HEK293 (cell line): Measurements from ENCODE around the gene PRCD.

ENCODE experiments used
- CTCF ChIA-PET: fragments of 350-600 bp; formaldehyde crosslinking; extraction: SDS; loops from one replicate; lab custom pipeline; 2021; ENCODE audit warnings: antibody characterized with exemption; lab: Yijun Ruan, JAX
- POLR2A ChIA-PET: fragments of 300-600 bp; formaldehyde crosslinking; extraction: SDS; loops from one replicate; lab custom pipeline; 2020; ENCODE audit warnings: antibody characterized with exemption, inconsistent platforms; lab: Yijun Ruan, JAX
- H3K27ac ChIP-seq: fragments of 200-500 bp; sonication (Bioruptor generic); 2 replicates; pipeline ENCODE4 v1.5.1; 2014; ENCODE audit warnings: low read depth, low read length, control low read depth, inconsistent platforms; ENCODE audit errors: extremely low read depth
- H3K36me3 ChIP-seq, 2 experiments: fragments of 200-500 bp in 1 of 2; sonication (Bioruptor generic) in 1 of 2; 1 replicate in 1 of 2; 2 replicates in 1 of 2; pipeline ENCODE4 v1.5.1; 2014 to 2017; ENCODE audit warnings: inconsistent platforms in 2 of 2, low read length in 2 of 2; ENCODE audit not compliant: control insufficient read depth in 2 of 2, insufficient read depth in 1 of 2
- H3K4me1 ChIP-seq: fragments of 200-500 bp; sonication (Bioruptor generic); 2 replicates; pipeline ENCODE4 v1.5.1; 2014; ENCODE audit warnings: mild to moderate bottlenecking, low read length, inconsistent platforms; ENCODE audit not compliant: control insufficient read depth, insufficient read depth
- H3K4me3 ChIP-seq: 2 replicates; pipeline ENCODE4 v1.5.1; 2011; ENCODE audit warnings: low read depth, mild to moderate bottlenecking, control low read depth, low read length, moderate library complexity
- H3K9me3 ChIP-seq: fragments of 200-500 bp; sonication (Bioruptor generic); 2 replicates; pipeline ENCODE4 v1.5.1; 2014; ENCODE audit warnings: low read depth, low read length, inconsistent platforms; ENCODE audit not compliant: control insufficient read depth, insufficient read depth
- PRDM1 ChIP-seq: fragments of 450-650 bp; formaldehyde crosslinking; IDR thresholded peaks from 2 replicates; pipeline ENCODE4; 2016; ENCODE audit warnings: missing biosample characterization, missing genetic modification characterization
- RBAK ChIP-seq: fragments of 450-650 bp; formaldehyde crosslinking; IDR thresholded peaks from 2 replicates; pipeline ENCODE4 v1.5.1; 2016; ENCODE audit warnings: missing biosample characterization, missing genetic modification characterization
- SP2 ChIP-seq: fragments of 450-650 bp; formaldehyde crosslinking; IDR thresholded peaks from 2 replicates; pipeline ENCODE4 v1.5.1; 2016; ENCODE audit warnings: missing biosample characterization, missing genetic modification characterization
- SP3 ChIP-seq: fragments of 450-650 bp; formaldehyde crosslinking; IDR thresholded peaks from 2 replicates; pipeline ENCODE4 v1.5.1; 2016; ENCODE audit warnings: missing biosample characterization, missing genetic modification characterization
- YY2 ChIP-seq: fragments of 450-650 bp; formaldehyde crosslinking; IDR thresholded peaks from 2 replicates; pipeline ENCODE4 v1.5.1; 2016; ENCODE audit warnings: missing biosample characterization, missing genetic modification characterization
- ZBTB10 ChIP-seq: fragments of 450-650 bp; formaldehyde crosslinking; IDR thresholded peaks from 2 replicates; pipeline ENCODE4 v1.5.1; 2016; ENCODE audit warnings: missing biosample characterization, missing genetic modification characterization
- ZBTB49 ChIP-seq: fragments of 450-650 bp; formaldehyde crosslinking; IDR thresholded peaks from 2 replicates; pipeline ENCODE4 v1.5.1; 2016; ENCODE audit warnings: missing biosample characterization, missing genetic modification characterization, low read depth
- ZIC2 ChIP-seq: fragments of 450-650 bp; formaldehyde crosslinking; IDR thresholded peaks from 2 replicates; pipeline ENCODE4 v1.5.1; 2016; ENCODE audit warnings: missing biosample characterization, missing genetic modification characterization
- ZNF10 ChIP-seq: fragments of 450-650 bp; formaldehyde crosslinking; IDR thresholded peaks from 2 replicates; pipeline ENCODE4 v1.5.1; 2017; ENCODE audit warnings: missing biosample characterization, missing genetic modification characterization
- ZNF184 ChIP-seq: fragments of 450-650 bp; IDR thresholded peaks from 2 replicates; pipeline ENCODE4 v1.5.1; 2018; ENCODE audit warnings: missing biosample characterization, mild to moderate bottlenecking, missing genetic modification characterization
- ZNF202 ChIP-seq: fragments of 450-650 bp; formaldehyde crosslinking; IDR thresholded peaks from 2 replicates; pipeline ENCODE4 v1.5.1; 2016; ENCODE audit warnings: missing biosample characterization, missing genetic modification characterization, borderline replicate concordance
- ZNF211 ChIP-seq: fragments of 450-650 bp; formaldehyde crosslinking; IDR thresholded peaks from 2 replicates; pipeline ENCODE4 v1.5.1; 2016; ENCODE audit warnings: low read depth, missing biosample characterization, missing genetic modification characterization
- ZNF214 ChIP-seq: fragments of 450-650 bp; formaldehyde crosslinking; IDR thresholded peaks from 2 replicates; pipeline ENCODE4 v1.5.1; 2017; ENCODE audit warnings: missing biosample characterization, mild to moderate bottlenecking, missing genetic modification characterization, borderline replicate concordance
- ZNF280D ChIP-seq: fragments of 450-650 bp; formaldehyde crosslinking; IDR thresholded peaks from 2 replicates; pipeline ENCODE4 v1.5.1; 2016; ENCODE audit warnings: missing biosample characterization, missing genetic modification characterization
- ZNF311 ChIP-seq: fragments of 450-650 bp; formaldehyde crosslinking; IDR thresholded peaks from 2 replicates; pipeline ENCODE4 v1.5.1; 2017; ENCODE audit warnings: missing biosample characterization, missing genetic modification characterization, borderline replicate concordance
- ZNF350 ChIP-seq: fragments of 450-650 bp; formaldehyde crosslinking; IDR thresholded peaks from 2 replicates; pipeline ENCODE4 v1.5.0; 2017; ENCODE audit warnings: missing biosample characterization, mild to moderate bottlenecking, missing genetic modification characterization
- ZNF404 ChIP-seq: fragments of 450-650 bp; formaldehyde crosslinking; IDR thresholded peaks from 2 replicates; pipeline ENCODE4 v1.5.1; 2017; ENCODE audit warnings: missing biosample characterization, missing genetic modification characterization
- ZNF449 ChIP-seq: fragments of 450-650 bp; formaldehyde crosslinking; IDR thresholded peaks from 2 replicates; pipeline ENCODE4 v1.5.1; 2017; ENCODE audit warnings: missing biosample characterization, mild to moderate bottlenecking, missing genetic modification characterization, moderate library complexity
- ZNF48 ChIP-seq: fragments of 450-650 bp; formaldehyde crosslinking; IDR thresholded peaks from 2 replicates; pipeline ENCODE4 v1.5.1; 2016; ENCODE audit warnings: missing biosample characterization, missing genetic modification characterization
- ZNF664 ChIP-seq: fragments of 450-650 bp; formaldehyde crosslinking; IDR thresholded peaks from 2 replicates; pipeline ENCODE4 v1.5.1; 2016; ENCODE audit warnings: missing biosample characterization, missing genetic modification characterization
- ZNF792 ChIP-seq: fragments of 450-650 bp; formaldehyde crosslinking; IDR thresholded peaks from 2 replicates; pipeline ENCODE4 v1.5.1; 2016; ENCODE audit warnings: missing biosample characterization, missing genetic modification characterization

The PRCD gene

GRCh38 chr17:76543826-76544545, 4.1 kb downstream of the PRCD start (continued):
- TF ChIP-seq ZNF280D (tag by site-specific recombination) (no peak), ZBTB49 (tag by site-specific recombination) (no peak), ZIC2 (peak; percentile 98), PRDM1 (no peak), SP2 (tag by site-specific recombination) (no peak), ZNF311 (tag by site-specific recombination) (no peak), ZNF48 (no peak), ZNF350 (tag by site-specific recombination) (no peak), ZBTB10 (tag by site-specific recombination) (no peak), RBAK (tag by site-specific recombination) (no peak)

GRCh38 chr17:76544546-76545365, 4.9 kb downstream of the PRCD start:
- ChIA-PET POLR2A (interaction anchor here (0.6 to 2.7 kb wide), 3 partner anchors 9 to 1393 kb away, joined by 4 to 15 read pairs (median 5); no protein-coding TSS in a partner anchor), CTCF (interaction anchor here (0.6 to 4.5 kb wide), 11 partner anchors 9 to 169 kb away, joined by 3 to 87 read pairs (median 11); partner anchors contain the start of gene AANAT)
- peaks cover 0 to 9% of the 10 kb centered on the region in 2 experiments; a peak in 2 of 3 replicates for H3K36me3 ChIP-seq
- TF ChIP-seq ZNF214 (tag by site-specific recombination) = no peak
- TF ChIP-seq ZNF664 (tag by site-specific recombination) = no peak
- TF ChIP-seq YY2 = no peak
- no peak for TF ChIP-seq ZNF184 (tag by site-specific recombination)
- TF ChIP-seq ZNF449 = no peak
- no peak for TF ChIP-seq ZNF10
- TF ChIP-seq ZNF211 (tag by site-specific recombination) = no peak
- no peak for TF ChIP-seq ZNF202 (tag by site-specific recombination)
- no peak for TF ChIP-seq SP3 (tag by site-specific recombination)
- no peak for TF ChIP-seq ZNF404 (tag by site-specific recombination)
- TF ChIP-seq ZNF350 (tag by site-specific recombination) = no peak
- TF ChIP-seq ZNF792 (tag by site-specific recombination) = no peak
- no peak overlapping the region for H3K4me3 ChIP-seq
- no peaks in the 10 kb centered on the region for H3K9me3 ChIP-seq
- H3K4me1 ChIP-seq = peaks cover 18% of the 10 kb centered on the region
- no peak overlapping the region for H3K27ac ChIP-seq
